ENCODE data around the gene PDE7B. TPM values are rescaled to one million over a fixed set of nuclear protein-coding genes. Genes with fewer than 3 reads are reported as not detected.

The PDE7B gene
- polyA plus RNA-seq, 12 donors = 7.6 to 11.8 (median 10.0) TPM; not detected in 1

DNA sequence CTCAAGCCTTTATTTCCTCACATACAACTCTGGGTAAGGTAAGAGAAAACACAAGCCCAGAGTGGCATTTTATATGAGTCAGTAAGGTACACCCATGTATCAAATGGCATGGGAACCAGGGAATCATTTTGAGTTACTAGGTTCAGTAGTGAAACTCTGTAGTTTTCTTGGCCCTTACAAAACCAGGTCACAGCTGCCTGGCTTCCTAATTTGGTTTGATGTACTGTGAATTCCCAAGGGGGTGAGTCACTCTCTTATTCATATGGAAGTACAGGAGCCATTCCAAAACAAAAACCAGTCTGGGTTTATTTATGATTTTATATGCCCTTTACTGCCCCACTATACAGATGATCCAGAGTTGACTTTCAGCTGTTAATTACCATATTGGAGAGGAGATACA lies 70.7 kb downstream of the PDE7B start:
- peak; percentile 72 for DNase-seq

DNA sequence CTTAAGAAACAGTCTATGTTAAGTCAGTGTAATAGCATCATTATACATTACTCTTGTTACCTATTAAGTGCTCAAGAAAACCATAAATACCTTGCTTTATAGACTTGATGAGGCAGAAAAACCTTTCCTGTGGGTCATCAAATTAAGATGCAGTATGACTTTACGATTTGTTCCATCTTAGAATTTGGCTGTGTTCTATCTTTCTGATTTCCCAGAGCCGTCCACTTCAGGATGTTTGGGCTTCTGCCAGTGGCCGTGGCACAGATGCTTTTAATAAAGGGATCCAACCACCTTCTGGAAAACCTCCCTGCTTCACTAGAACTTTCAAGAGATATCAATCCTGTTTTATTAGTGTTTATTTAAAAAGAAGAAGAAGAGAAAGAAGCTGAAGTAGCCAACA lies 71.2 kb downstream of the PDE7B start:
- peak; percentile 61 for DNase-seq

- DNase-seq = no peak
Observed at GRCh38 chr6:135932651-135933050, 81.2 kb downstream of the PDE7B start.

GRCh38 chr6:135935941-135936601 lies 84.6 kb downstream of the PDE7B start:
- DNase-seq = no peak

GRCh38 chr6:135936606-135937005 lies 85.1 kb downstream of the PDE7B start:
- DNase-seq = no peak

- DNase-seq = no peak
Observed at GRCh38 chr6:135937106-135937505, 85.6 kb downstream of the PDE7B start.

GRCh38 chr6:135938576-135939207 lies 87.2 kb downstream of the PDE7B start:
- DNase-seq = peak; percentile 82

- peak; percentile 72 for DNase-seq
Observed at GRCh38 chr6:135939208-135939591, 87.7 kb downstream of the PDE7B start.

DNA sequence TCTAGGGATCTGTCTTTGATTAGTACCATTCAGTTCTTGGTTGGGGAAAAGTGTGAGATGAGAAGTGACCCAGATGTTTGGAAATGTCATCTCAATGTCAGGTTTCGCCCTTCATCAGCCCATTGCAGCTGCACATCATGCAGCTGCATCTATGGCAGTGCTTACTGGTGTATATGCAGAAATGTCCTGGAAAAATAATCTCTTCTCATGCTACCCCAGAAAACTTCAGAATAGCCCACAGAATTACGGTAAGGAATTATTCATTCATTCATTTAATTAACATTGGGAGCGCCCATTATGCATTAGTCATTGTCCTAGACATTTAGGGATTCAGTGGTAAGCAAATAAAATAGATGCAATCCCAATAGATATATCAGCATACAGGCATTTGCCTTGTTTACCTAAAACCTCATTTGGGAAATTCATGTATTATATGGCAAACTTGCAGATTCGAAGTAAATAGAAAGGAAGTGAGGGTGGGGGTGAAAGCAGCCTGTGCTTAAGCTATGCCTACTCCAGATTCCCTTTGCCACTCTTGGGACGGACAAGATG lies 89.2 kb downstream of the PDE7B start:
- DNase-seq = no peak

GRCh38 chr6:135941275-135942025 lies 89.9 kb downstream of the PDE7B start:
- DNase-seq = no peak

GRCh38 chr6:135944120-135944519 lies 92.6 kb downstream of the PDE7B start:
- no peak for DNase-seq

GRCh38 chr6:135946674-135947073 lies 95.2 kb downstream of the PDE7B start:
- DNase-seq = no peak

GRCh38 chr6:135950669-135951068 lies 99.2 kb downstream of the PDE7B start:
- no peak for DNase-seq

- DNase-seq = no peak
Observed at GRCh38 chr6:135951169-135951568, 99.7 kb downstream of the PDE7B start.

DNA sequence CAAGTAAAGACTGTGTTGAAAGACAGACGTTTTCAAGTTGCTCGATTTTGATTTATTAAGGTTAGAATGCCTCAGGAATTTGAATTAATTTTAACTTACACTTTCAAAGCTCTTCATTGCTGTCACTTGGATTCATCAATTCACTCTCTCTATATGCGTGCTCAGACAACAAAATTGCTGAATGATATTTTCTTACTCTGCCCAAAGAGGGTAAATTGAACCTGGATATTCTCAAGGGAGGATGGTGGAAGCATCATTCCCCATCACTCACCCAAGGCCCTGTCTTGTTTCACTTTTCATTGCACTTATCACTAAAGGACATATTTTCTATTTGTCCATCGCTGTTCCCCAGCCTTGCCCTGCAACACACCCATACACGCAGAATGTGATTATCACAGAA lies 102.3 kb downstream of the PDE7B start:
- no peak for DNase-seq

DNA sequence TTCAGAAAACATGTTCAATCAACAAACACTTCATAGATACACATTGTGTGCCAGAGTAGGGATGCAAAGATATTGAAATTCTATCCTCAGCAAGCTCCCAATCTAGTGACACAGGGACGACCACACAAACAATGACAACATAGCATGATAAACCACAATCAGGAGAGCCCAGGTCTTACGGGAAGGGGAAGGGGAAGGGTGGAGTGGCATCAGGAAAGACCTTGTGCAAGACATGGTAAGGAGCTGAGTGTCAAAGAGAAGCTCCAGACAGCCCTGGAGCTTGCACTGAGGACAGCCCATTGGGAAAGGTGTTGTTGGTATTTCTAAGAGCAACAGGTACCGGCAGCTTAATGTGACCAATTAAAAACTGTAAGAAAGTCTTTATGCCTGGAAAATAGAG lies 103.6 kb downstream of the PDE7B start:
- no peak for DNase-seq

- no peak for DNase-seq
Observed at GRCh38 chr6:135962731-135963130, 111.2 kb downstream of the PDE7B start.

GRCh38 chr6:135970750-135971149 lies 119.2 kb downstream of the PDE7B start:
- DNase-seq = no peak

GRCh38 chr6:135971351-135971750 lies 119.8 kb downstream of the PDE7B start:
- DNase-seq = no peak

- no peak for DNase-seq
Observed at GRCh38 chr6:135972150-135972549, 120.6 kb downstream of the PDE7B start.

- DNase-seq = no peak
Observed at GRCh38 chr6:135972586-135972985, 121.1 kb downstream of the PDE7B start.

- DNase-seq = no peak
Observed at GRCh38 chr6:135974426-135974825, 122.9 kb downstream of the PDE7B start.

DNA sequence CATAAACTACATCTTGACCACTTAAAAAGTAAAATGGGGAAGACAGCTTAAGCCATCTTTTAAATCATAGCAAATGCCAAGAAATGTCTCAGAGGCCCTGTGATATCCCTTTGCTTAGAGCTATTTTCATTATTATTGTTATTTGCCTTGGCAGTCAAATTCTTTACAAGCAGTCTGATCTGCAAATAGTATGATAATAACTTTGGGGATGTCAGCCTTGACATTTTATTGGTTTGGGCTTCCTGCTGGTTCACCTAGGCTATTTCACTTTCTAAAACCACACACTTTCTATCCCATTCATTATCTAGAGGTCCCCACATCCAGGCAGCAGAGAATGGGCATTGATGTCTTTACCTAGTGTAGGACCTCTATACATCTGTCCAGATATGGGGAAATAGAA lies 125.1 kb downstream of the PDE7B start:
- DNase-seq = no peak

Data from muscle of arm (tissue), 12 donors.